H9 (cell line): ENCODE data around the gene RFX4. TPM values are rescaled to one million over a fixed set of nuclear protein-coding genes. Genes with fewer than 3 reads are reported as not detected.

ENCODE experiments used
- DNase-seq: peaks from one replicate; pipeline ENCODE4 v3.0.0-alpha.2; 2017
- H2AFZ ChIP-seq: one replicate; pipeline ENCODE4 v1.6.1; 2013; ENCODE audit warnings: mild to moderate bottlenecking, low read length, control low read depth, moderate library complexity
- H2AK5ac ChIP-seq: 2 replicates; pipeline ENCODE4 v1.6.1; 2013; ENCODE audit warnings: low read length, control low read depth, mixed read lengths; ENCODE audit not compliant: insufficient read length
- H2BK120ac ChIP-seq: one replicate; pipeline ENCODE4 v1.6.1; 2013; ENCODE audit warnings: low read depth, mild to moderate bottlenecking, low read length, control low read depth, inconsistent platforms; ENCODE audit not compliant: poor library complexity, severe bottlenecking
- H2BK12ac ChIP-seq: 2 replicates; pipeline ENCODE4 v1.6.1; 2013; ENCODE audit warnings: low read length, control low read depth, mixed read lengths, low read depth; ENCODE audit not compliant: insufficient read length
- H2BK15ac ChIP-seq: 2 replicates; pipeline ENCODE4 v1.6.1; 2013; ENCODE audit warnings: low read depth, low read length, control low read depth
- H2BK20ac ChIP-seq: one replicate; pipeline ENCODE4 v1.6.1; 2013; ENCODE audit warnings: low read depth, mild to moderate bottlenecking, low read length, control low read depth, inconsistent platforms; ENCODE audit not compliant: poor library complexity, severe bottlenecking
- H2BK5ac ChIP-seq: 2 replicates; pipeline ENCODE4 v1.6.1; 2013; ENCODE audit warnings: low read length, control low read depth, mixed read lengths; ENCODE audit not compliant: insufficient read length
- H3K14ac ChIP-seq: 2 replicates; pipeline ENCODE4 v1.6.1; 2013; ENCODE audit warnings: low read length, control low read depth; ENCODE audit not compliant: insufficient read depth
- H3K18ac ChIP-seq: 2 replicates; pipeline ENCODE4 v1.6.1; 2013; ENCODE audit warnings: low read depth, mild to moderate bottlenecking, mixed read lengths, low read length, control low read depth; ENCODE audit not compliant: insufficient read length
- H3K23ac ChIP-seq: 2 replicates; pipeline ENCODE4 v1.6.1; 2013; ENCODE audit warnings: low read length, control low read depth, mixed read lengths, low read depth; ENCODE audit not compliant: insufficient read length
- H3K23me2 ChIP-seq: 2 replicates; pipeline ENCODE4 v1.6.1; 2013; ENCODE audit warnings: low read depth, mild to moderate bottlenecking, mixed read lengths, low read length, control low read depth; ENCODE audit not compliant: insufficient read length, poor library complexity, severe bottlenecking
- H3K27ac ChIP-seq: 2 replicates; pipeline ENCODE4 v1.5.1; 2013; ENCODE audit warnings: low read length, control low read depth, mixed read lengths, low read depth; ENCODE audit not compliant: insufficient read length
- H3K27me3 ChIP-seq: 2 replicates; pipeline ENCODE4 v1.6.1; 2013; ENCODE audit warnings: low read length, control low read depth, inconsistent platforms; ENCODE audit not compliant: insufficient read depth
- H3K4ac ChIP-seq: 2 replicates; pipeline ENCODE4 v1.6.1; 2013; ENCODE audit warnings: low read depth, mild to moderate bottlenecking, control low read depth, inconsistent platforms, low read length, moderate library complexity
- H3K4me1 ChIP-seq: 2 replicates; pipeline ENCODE4 v1.6.1; 2013; ENCODE audit warnings: low read length, control low read depth, inconsistent platforms; ENCODE audit not compliant: insufficient read depth
- H3K4me2 ChIP-seq: 2 replicates; pipeline ENCODE4 v1.6.1; 2013; ENCODE audit warnings: low read length, control low read depth, mixed read lengths; ENCODE audit not compliant: insufficient read length, insufficient read depth
- H3K56ac ChIP-seq: 2 replicates; pipeline ENCODE4 v1.6.1; 2013; ENCODE audit warnings: low read depth, mild to moderate bottlenecking, mixed read lengths, low read length, control low read depth; ENCODE audit not compliant: insufficient read length
- H3K79me1 ChIP-seq: 2 replicates; pipeline ENCODE4 v1.6.1; 2013; ENCODE audit warnings: low read depth, mild to moderate bottlenecking, moderate library complexity, low read length, control low read depth, inconsistent platforms; ENCODE audit not compliant: insufficient read depth, poor library complexity, severe bottlenecking
- H3K79me2 ChIP-seq: 2 replicates; pipeline ENCODE4 v1.6.1; 2013; ENCODE audit warnings: low read length, control low read depth, inconsistent platforms; ENCODE audit not compliant: insufficient read depth
- H3K9ac ChIP-seq: 2 replicates; pipeline ENCODE4 v1.6.1; 2013; ENCODE audit warnings: low read length, control low read depth, mixed read lengths; ENCODE audit not compliant: insufficient read length; ENCODE audit errors: extremely low read depth
- H3K9me3 ChIP-seq: one replicate; pipeline ENCODE4 v1.6.1; 2013; ENCODE audit warnings: low read depth, low read length, inconsistent platforms; ENCODE audit not compliant: control insufficient read depth
- H3T11ph ChIP-seq: one replicate; pipeline ENCODE4 v1.6.1; 2013; ENCODE audit warnings: mild to moderate bottlenecking, low read length, control low read depth, inconsistent platforms
- H4K20me1 ChIP-seq: one replicate; pipeline ENCODE4 v1.6.1; 2013; ENCODE audit not compliant: control insufficient read depth, insufficient read length, insufficient read depth
- H4K5ac ChIP-seq: 2 replicates; pipeline ENCODE4 v1.6.1; 2013; ENCODE audit warnings: low read depth, mild to moderate bottlenecking, mixed read lengths, low read length, control low read depth; ENCODE audit not compliant: insufficient read length
- H4K8ac ChIP-seq: replicated peaks from 2 replicates; pipeline ENCODE4 v1.6.1; 2013; ENCODE audit warnings: low read length, control low read depth, mixed read lengths, low read depth; ENCODE audit not compliant: insufficient read length
- H4K91ac ChIP-seq: 2 replicates; pipeline ENCODE4 v1.6.1; 2013; ENCODE audit warnings: low read depth, mild to moderate bottlenecking, moderate library complexity, mixed read lengths, low read length, control low read depth; ENCODE audit not compliant: insufficient read length
- H3K27ac Mint-ChIP-seq, 3 experiments: 2 replicates in 2 of 3; 3 replicates in 1 of 3; pipeline ENCODE4 v1.8.0; 2020 to 2021; ENCODE audit warnings: mixed read lengths in 3 of 3, mild to moderate bottlenecking in 1 of 3, moderate library complexity in 1 of 3
- H3K27me3 Mint-ChIP-seq: 2 replicates; pipeline ENCODE4 v1.8.0; 2021; ENCODE audit warnings: low read depth, mild to moderate bottlenecking, moderate library complexity, mixed read lengths
- H3K36me3 Mint-ChIP-seq, 3 experiments: 2 replicates in 2 of 3; 3 replicates in 1 of 3; pipeline ENCODE4 v1.8.0; 2020 to 2021; ENCODE audit warnings: low read depth in 3 of 3, mixed read lengths in 3 of 3; ENCODE audit not compliant: insufficient read depth in 1 of 3
- H3K4me1 Mint-ChIP-seq, 2 experiments: 2 replicates each; pipeline ENCODE4 v1.8.0; 2020; ENCODE audit warnings: mixed read lengths in 2 of 2
- H3K4me3 Mint-ChIP-seq, 2 experiments: 2 replicates in 1 of 2; 3 replicates in 1 of 2; pipeline ENCODE4 v1.8.0; 2020 to 2021; ENCODE audit warnings: mild to moderate bottlenecking in 2 of 2, mixed read lengths in 2 of 2, moderate library complexity in 1 of 2
- H3K9me3 Mint-ChIP-seq, 2 experiments: 2 replicates in 1 of 2; 3 replicates in 1 of 2; pipeline ENCODE4 v1.8.0; 2020; ENCODE audit warnings: mild to moderate bottlenecking in 2 of 2, mixed read lengths in 2 of 2, moderate library complexity in 1 of 2
- CTCF ChIP-seq: fragments of 200-600 bp; sonication (generic); conservative IDR thresholded peaks from 3 replicates; pipeline ENCODE4 v1.8.0; 2021; ENCODE audit warnings: antibody characterized with exemption, mild to moderate bottlenecking
- WGBS: extraction: QIAGEN DNeasy Blood & Tissue Kit; methylation state at CpG from one replicate; pipeline ENCODE4 v1.1.7; 2013; ENCODE audit warnings: missing lambda C conversion rate, low lambda C conversion rate, mixed read lengths; ENCODE audit not compliant: insufficient read length; ENCODE audit errors: extremely low coverage; 5-methylcytosine and 5-hydroxymethylcytosine counted together
- total RNA-seq: library from RNA; stranded (reverse); gene quantifications from 2 replicates; pipeline ENCODE4 v1.2.1, GENCODE V29; 2021

RFX4 gene
- total RNA-seq, 1 experiment from 2014 or later = 0.57 TPM

GRCh38 chr12:106631150-106631549 is 48.3 kb downstream of the RFX4 start:
- no peak overlapping the region for H3K27ac Mint-ChIP-seq
- Histone ChIP-seq H2BK120ac (no peak overlapping the region), H4K20me1 (no peaks in the 10 kb centered on the region), H3K9ac (no peak overlapping the region), H4K91ac (no peak overlapping the region), H2AK5ac (no peak overlapping the region), H2BK5ac (no peak overlapping the region), H4K8ac (no peak overlapping the region), H3K79me1 (no peaks in the 10 kb centered on the region), H4K5ac (no peak overlapping the region), H3K4me2 (no peak overlapping the region), H3K79me2 (no peaks in the 10 kb centered on the region), H2AFZ (no peak overlapping the region), H3K14ac (no peak overlapping the region), H3T11ph (no peak overlapping the region), H3K4me1 (no peaks in the 10 kb centered on the region), H3K56ac (no peak overlapping the region), H3K18ac (no peak overlapping the region), H2BK12ac (no peak overlapping the region), H3K9me3 (no peaks in the 10 kb centered on the region), H3K4ac (no peak overlapping the region), H2BK20ac (no peak overlapping the region), H3K27me3 (no peaks in the 10 kb centered on the region), H3K23ac (no peak overlapping the region), H3K27ac (no peak overlapping the region), H3K23me2 (no peaks in the 10 kb centered on the region), H2BK15ac (no peak overlapping the region)
- H3K9me3 Mint-ChIP-seq = no peaks in the 10 kb centered on the region
- H3K4me1 Mint-ChIP-seq = peaks cover 0 to 7% of the 10 kb centered on the region in 2 experiments; a peak in 1 of 4 replicates
- no peak overlapping the region for H3K4me3 Mint-ChIP-seq
- DNase-seq = no peak
- peaks cover 7% of the 10 kb centered on the region for H3K27me3 Mint-ChIP-seq
- no CpG with 5 or more reads among the region's 3 CpGs for WGBS
- peak; percentile 39; the same call in 1 of the 3 replicates for TF ChIP-seq CTCF
- H3K36me3 Mint-ChIP-seq = no peaks in the 10 kb centered on the region; a peak in 1 of 7 replicates
